Measurements from ENCODE around the gene RUBCNL.

DNA sequence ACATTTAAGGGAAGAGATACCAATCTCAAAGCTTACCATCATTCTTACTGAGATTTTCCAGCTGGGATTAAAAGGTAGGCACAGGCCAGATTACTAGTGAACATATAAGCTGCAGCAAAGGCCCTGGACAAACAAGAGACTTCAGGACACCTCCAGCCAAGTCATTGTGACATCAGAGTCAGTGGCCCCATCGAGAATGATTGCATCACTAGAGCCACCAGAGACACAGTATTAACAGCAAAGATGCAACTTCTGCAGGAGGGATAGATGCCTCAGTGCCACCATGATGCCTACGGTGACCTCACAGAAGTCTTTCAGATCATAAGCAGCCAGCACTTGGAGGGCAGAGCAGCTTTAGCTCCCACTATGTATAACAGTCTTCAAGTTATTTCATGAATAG, 8.6 kb downstream of the RUBCNL start:
- TF ChIP-seq, protein P1, sequence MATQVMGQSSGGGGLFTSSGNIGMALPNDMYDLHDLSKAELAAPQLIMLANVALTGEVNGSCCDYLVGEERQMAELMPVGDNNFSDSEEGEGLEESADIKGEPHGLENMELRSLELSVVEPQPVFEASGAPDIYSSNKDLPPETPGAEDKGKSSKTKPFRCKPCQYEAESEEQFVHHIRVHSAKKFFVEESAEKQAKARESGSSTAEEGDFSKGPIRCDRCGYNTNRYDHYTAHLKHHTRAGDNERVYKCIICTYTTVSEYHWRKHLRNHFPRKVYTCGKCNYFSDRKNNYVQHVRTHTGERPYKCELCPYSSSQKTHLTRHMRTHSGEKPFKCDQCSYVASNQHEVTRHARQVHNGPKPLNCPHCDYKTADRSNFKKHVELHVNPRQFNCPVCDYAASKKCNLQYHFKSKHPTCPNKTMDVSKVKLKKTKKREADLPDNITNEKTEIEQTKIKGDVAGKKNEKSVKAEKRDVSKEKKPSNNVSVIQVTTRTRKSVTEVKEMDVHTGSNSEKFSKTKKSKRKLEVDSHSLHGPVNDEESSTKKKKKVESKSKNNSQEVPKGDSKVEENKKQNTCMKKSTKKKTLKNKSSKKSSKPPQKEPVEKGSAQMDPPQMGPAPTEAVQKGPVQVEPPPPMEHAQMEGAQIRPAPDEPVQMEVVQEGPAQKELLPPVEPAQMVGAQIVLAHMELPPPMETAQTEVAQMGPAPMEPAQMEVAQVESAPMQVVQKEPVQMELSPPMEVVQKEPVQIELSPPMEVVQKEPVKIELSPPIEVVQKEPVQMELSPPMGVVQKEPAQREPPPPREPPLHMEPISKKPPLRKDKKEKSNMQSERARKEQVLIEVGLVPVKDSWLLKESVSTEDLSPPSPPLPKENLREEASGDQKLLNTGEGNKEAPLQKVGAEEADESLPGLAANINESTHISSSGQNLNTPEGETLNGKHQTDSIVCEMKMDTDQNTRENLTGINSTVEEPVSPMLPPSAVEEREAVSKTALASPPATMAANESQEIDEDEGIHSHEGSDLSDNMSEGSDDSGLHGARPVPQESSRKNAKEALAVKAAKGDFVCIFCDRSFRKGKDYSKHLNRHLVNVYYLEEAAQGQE (IDR thresholded peaks at IDR 0.05; ENCODE audit: insufficient read depth in 1 of 2, low read depth in 2 of 2, low read length in 2 of 2) = no peak
- no peak for TF ChIP-seq POLR2AphosphoS5 (IDR thresholded peaks at IDR 0.05; ENCODE audit: low read depth, low read length)
- no peak for TF ChIP-seq TAF1 (IDR thresholded peaks at IDR 0.05; ENCODE audit: borderline replicate concordance, insufficient read depth, low read length)
- TF ChIP-seq SIN3A (IDR thresholded peaks at IDR 0.05; ENCODE audit: borderline replicate concordance, insufficient read depth, low read length) = no peak
